GM10248 (cell line): ENCODE results near the gene ZMYND10.

ENCODE experiments used
- CTCF ChIA-PET: fragments of 300-600 bp; sonication (Branson Sonifier 250); formaldehyde crosslinking; extraction: SDS; loops from one replicate; lab custom pipeline; 2021; ENCODE audit warnings: antibody characterized with exemption; lab: Yijun Ruan, JAX
- POLR2A ChIA-PET: fragments of 350-650 bp; sonication (Branson Sonifier 250); formaldehyde crosslinking; extraction: SDS; loops from one replicate; lab custom pipeline; 2020; ENCODE audit warnings: antibody characterized with exemption; lab: Yijun Ruan, JAX
- DNase-seq: peaks from one replicate; pipeline ENCODE4 v3.0.0; 2012; ENCODE audit errors: extremely low spot score
- CTCF ChIP-seq: IDR thresholded peaks from 2 replicates; pipeline ENCODE4 v1.5.1; 2012; ENCODE audit warnings: mild to moderate bottlenecking, low read depth; ENCODE audit errors: extremely low read depth, missing control alignments, control extremely low read depth

ZMYND10 gene

GRCh38 chr3:50378757-50379156, 33.2 kb upstream of the ZMYND10 start:
- POLR2A ChIA-PET = no interaction called here
- CTCF ChIA-PET = no interaction called here
- TF ChIP-seq CTCF = no peak
- DNase-seq = no peak

- POLR2A ChIA-PET = no interaction called here
- no peak for DNase-seq
- no peak for TF ChIP-seq CTCF
- CTCF ChIA-PET = no interaction called here
Observed at GRCh38 chr3:50378024-50378423, 32.5 kb upstream of the ZMYND10 start.

GRCh38 chr3:50375258-50375931, 29.9 kb upstream of the ZMYND10 start:
- TF ChIP-seq CTCF = no peak
- POLR2A ChIA-PET = no interaction called here
- CTCF ChIA-PET = no interaction called here
- DNase-seq = no peak

- ChIA-PET CTCF (no interaction called here), POLR2A (no interaction called here)
- no peak for DNase-seq
- no peak for TF ChIP-seq CTCF
Observed at GRCh38 chr3:50374363-50375257, 29.1 kb upstream of the ZMYND10 start.

- CTCF ChIA-PET = no interaction called here
- no peak for TF ChIP-seq CTCF
- DNase-seq = no peak
- POLR2A ChIA-PET = no interaction called here
Observed at GRCh38 chr3:50373146-50374051, 27.9 kb upstream of the ZMYND10 start.

- DNase-seq = no peak
- ChIA-PET CTCF (no interaction called here), POLR2A (no interaction called here)
- TF ChIP-seq CTCF = no peak
Observed at GRCh38 chr3:50372349-50372748, 26.8 kb upstream of the ZMYND10 start.
